WTC11 (cell line): ENCODE measurements around the gene OR2Y1. TPM values are rescaled to one million over a fixed set of nuclear protein-coding genes. Genes with fewer than 3 reads are reported as not detected.

Experiments
- ATAC-seq: fragments of 200-7000 bp; cut with Tn5 transposase; 2 replicates; pipeline ENCODE4 v1.10.0; 2021; ENCODE audit warnings: mild to moderate bottlenecking, moderate library complexity
- CTCF ChIA-PET: fragments of 300-600 bp; sonication (Branson Sonifier 250); formaldehyde crosslinking; loops from one replicate; lab custom pipeline; 2021; ENCODE audit warnings: antibody characterized with exemption; lab: Charles Lee
- POLR2A ChIA-PET: fragments of 350-600 bp; sonication (Branson Sonifier 250); formaldehyde crosslinking; loops from one replicate; lab custom pipeline; 2021; ENCODE audit warnings: antibody characterized with exemption; lab: Charles Lee
- DNase-seq: peaks from one replicate; pipeline ENCODE4 v3.0.0; 2021; ENCODE audit warnings: low spot score
- H3K27ac Mint-ChIP-seq: 2 replicates; pipeline ENCODE4 v1.8.0; 2021; ENCODE audit warnings: mixed read lengths
- H3K27me3 Mint-ChIP-seq: 2 replicates; pipeline ENCODE4 v1.8.0; 2021; ENCODE audit warnings: low read depth, mild to moderate bottlenecking, moderate library complexity, mixed read lengths
- H3K36me3 Mint-ChIP-seq: 2 replicates; pipeline ENCODE4 v1.8.0; 2021; ENCODE audit warnings: mixed read lengths
- H3K4me1 Mint-ChIP-seq: 2 replicates; pipeline ENCODE4 v1.8.0; 2022; ENCODE audit warnings: mixed read lengths
- H3K4me3 Mint-ChIP-seq: 2 replicates; pipeline ENCODE4 v1.8.0; 2021; ENCODE audit warnings: mild to moderate bottlenecking, moderate library complexity, mixed read lengths
- H3K9me3 Mint-ChIP-seq: 2 replicates; pipeline ENCODE4 v1.8.0; 2021; ENCODE audit warnings: mixed read lengths
- AFF4 ChIP-seq: sonication (generic); formaldehyde crosslinking; IDR thresholded peaks from 2 replicates; pipeline ENCODE4 v1.8.1; 2023; ENCODE audit warnings: mild to moderate bottlenecking, missing genetic modification reagents, borderline replicate concordance
- ARID4B ChIP-seq: sonication (generic); formaldehyde crosslinking; IDR thresholded peaks from 2 replicates; pipeline ENCODE4 v1.8.0; 2023; ENCODE audit warnings: missing genetic modification reagents, mild to moderate bottlenecking, borderline replicate concordance
- CDX4 ChIP-seq: fragments of 250-450 bp; sonication (Bioruptor Pico); IDR thresholded peaks from 2 replicates; pipeline ENCODE4 v1.9.0; 2021; ENCODE audit warnings: moderate library complexity, mild to moderate bottlenecking, inconsistent platforms, borderline replicate concordance
- CTCF ChIP-seq: fragments of 200-600 bp; IDR thresholded peaks from 2 replicates; pipeline ENCODE4 v1.8.0; 2022; ENCODE audit warnings: antibody characterized with exemption
- E2F5 ChIP-seq: sonication (generic); formaldehyde crosslinking; IDR thresholded peaks from 2 replicates; pipeline ENCODE4 v1.8.1; 2022; ENCODE audit warnings: mild to moderate bottlenecking, moderate library complexity, missing genetic modification reagents
- FOXK1 ChIP-seq: sonication (generic); formaldehyde crosslinking; IDR thresholded peaks from 2 replicates; pipeline ENCODE4 v1.8.0; 2022; ENCODE audit warnings: mild to moderate bottlenecking, moderate library complexity, missing genetic modification reagents
- GTF2I ChIP-seq: fragments of 250-450 bp; sonication (Bioruptor Pico); conservative IDR thresholded peaks from 2 replicates; pipeline ENCODE4 v1.4.0; 2021; ENCODE audit warnings: mild to moderate bottlenecking
- HMGXB4 ChIP-seq: sonication (generic); formaldehyde crosslinking; IDR thresholded peaks from 2 replicates; pipeline ENCODE4 v1.8.1; 2023; ENCODE audit warnings: mild to moderate bottlenecking, moderate library complexity, missing genetic modification reagents
- JUN ChIP-seq: sonication (generic); formaldehyde crosslinking; IDR thresholded peaks from 2 replicates; pipeline ENCODE4 v1.8.0; 2023; ENCODE audit warnings: mild to moderate bottlenecking, missing genetic modification reagents
- MAX ChIP-seq: sonication (generic); formaldehyde crosslinking; IDR thresholded peaks from 2 replicates; pipeline ENCODE4 v1.8.0; 2022; ENCODE audit warnings: mild to moderate bottlenecking, missing genetic modification reagents
- TEAD4 ChIP-seq: sonication (generic); formaldehyde crosslinking; IDR thresholded peaks from 2 replicates; pipeline ENCODE4 v1.8.0; 2022; ENCODE audit warnings: mild to moderate bottlenecking, missing genetic modification reagents
- ZBTB21 ChIP-seq: sonication (generic); formaldehyde crosslinking; IDR thresholded peaks from 2 replicates; pipeline ENCODE4 v1.8.1; 2023; ENCODE audit warnings: mild to moderate bottlenecking, missing genetic modification reagents, borderline replicate concordance
- ZNF416 ChIP-seq: fragments of 250-450 bp; sonication (Bioruptor Pico); IDR thresholded peaks from 2 replicates; pipeline ENCODE4 v1.9.0; 2021; ENCODE audit warnings: mild to moderate bottlenecking, inconsistent platforms
- ZNF423 ChIP-seq: fragments of 250-450 bp; sonication (Bioruptor Pico); IDR thresholded peaks from 2 replicates; pipeline ENCODE4 v2.1.2; 2022; ENCODE audit warnings: mild to moderate bottlenecking, moderate library complexity
- ZNF425 ChIP-seq: fragments of 250-450 bp; sonication (Bioruptor Pico); conservative IDR thresholded peaks from 2 replicates; pipeline ENCODE4 v1.9.0; 2021; ENCODE audit warnings: mild to moderate bottlenecking
- total RNA-seq: library from RNA; stranded (reverse); gene quantifications from 3 replicates; pipeline ENCODE4 v1.2.3, GENCODE V29; 2021

Gene OR2Y1
- total RNA-seq, 1 experiment from 2014 or later, result not detected

GRCh38 chr5:180786531-180787398, 46.9 kb upstream of the OR2Y1 start (continued):
- TF ChIP-seq E2F5 (CRISPR knock-in tag), result no peak
- no peak for TF ChIP-seq HMGXB4 (CRISPR knock-in tag)
- no peak for TF ChIP-seq ZNF416 (CRISPR knock-in tag)
- TF ChIP-seq GTF2I (CRISPR knock-in tag), result no peak
- TF ChIP-seq FOXK1 (CRISPR knock-in tag), result no peak
- TF ChIP-seq CTCF, result no peak
- TF ChIP-seq JUN (CRISPR knock-in tag), result no peak
- TF ChIP-seq ZNF425, result no peak
- TF ChIP-seq, all 79 proteins: peak for 0

- ChIA-PET CTCF (interaction anchor here (0.8 to 5.4 kb wide), 24 partner anchors 10 to 457 kb away, joined by 3 to 37 read pairs (median 5); partner anchors contain the start of genes FLT4 and MGAT1), POLR2A (interaction anchor here (0.9 to 1.3 kb wide), 3 partner anchors 25 to 74 kb away, joined by 4 to 6 read pairs (median 5); no protein-coding TSS in a partner anchor)
- Mint-ChIP-seq H3K36me3 (peaks cover 19% of the 10 kb centered on the region), H3K4me1 (peaks cover 46% of the 10 kb centered on the region), H3K27ac (peak overlapping the region; percentile 95), H3K27me3 (no peaks in the 10 kb centered on the region), H3K9me3 (peaks cover 18% of the 10 kb centered on the region), H3K4me3 (peak overlapping the region; percentile 18)
- ATAC-seq (peak; percentile 71), DNase-seq (peak; percentile 74)
- TF ChIP-seq TEAD4 (CRISPR knock-in tag) (peak; percentile 75; the same call in 1 of the 2 replicates), ZBTB21 (CRISPR knock-in tag) (0 out of 2 replicates have a peak, but pooled peaks have one; percentile 70), CDX4 (CRISPR knock-in tag) (no peak), FOXK1 (CRISPR knock-in tag) (0 out of 2 replicates have a peak, but pooled peaks have one; percentile 23), AFF4 (CRISPR knock-in tag) (no peak), MAX (peak; percentile 74; the same call in 1 of the 2 replicates), ZNF423 (CRISPR knock-in tag) (peak; percentile 15; the same call in 1 of the 2 replicates), ARID4B (CRISPR knock-in tag) (no peak)
Observed at GRCh38 chr5:180785794-180786221, 46.0 kb upstream of the OR2Y1 start.
